NCI-H1048 (cell line): Measurements from ENCODE around the gene ADGRL1.

Source experiments
- DNase-seq: peaks from one replicate; lab custom pipeline; 2025; lab: John Stamatoyannopoulos, UW

The ADGRL1 gene

DNA sequence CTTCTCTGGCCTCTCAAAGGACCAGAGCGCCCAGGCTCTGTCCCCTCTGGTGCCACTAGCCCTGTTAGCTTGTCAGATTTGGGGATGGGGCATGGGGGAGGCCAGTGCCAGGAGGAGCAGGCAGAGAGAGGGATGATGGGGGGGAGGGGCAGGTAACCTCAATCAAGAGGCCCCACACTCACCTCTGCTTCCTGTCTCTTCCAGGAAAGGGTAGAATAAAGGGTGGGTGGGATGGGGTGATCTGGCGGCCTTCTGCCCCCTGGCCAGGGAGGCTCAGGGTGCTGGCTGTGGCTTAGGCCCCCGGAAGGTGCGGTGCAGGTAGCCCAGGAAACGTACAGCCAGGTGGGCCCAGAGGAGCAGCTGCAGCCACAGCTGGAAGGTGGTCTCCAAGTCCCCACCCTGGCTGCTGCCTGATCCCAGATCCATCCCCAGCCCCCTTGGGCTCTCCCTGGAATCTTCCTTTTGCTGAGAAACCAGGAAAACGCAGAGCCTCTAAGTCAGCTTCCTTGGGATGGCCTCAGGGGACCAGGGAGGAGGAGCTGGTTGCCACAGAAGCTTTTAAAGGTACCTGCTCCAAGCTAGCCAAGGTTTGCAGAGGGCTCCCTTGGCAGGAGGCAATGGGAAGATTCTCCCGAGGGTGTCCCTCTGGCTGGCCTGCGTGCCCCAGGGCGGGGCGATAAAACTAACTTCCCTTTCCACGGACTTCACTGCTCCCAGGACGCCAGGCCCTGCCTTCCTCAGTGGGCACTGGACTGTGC, 93.7 kb downstream of the ADGRL1 start:
- DNase-seq: no peak

DNA sequence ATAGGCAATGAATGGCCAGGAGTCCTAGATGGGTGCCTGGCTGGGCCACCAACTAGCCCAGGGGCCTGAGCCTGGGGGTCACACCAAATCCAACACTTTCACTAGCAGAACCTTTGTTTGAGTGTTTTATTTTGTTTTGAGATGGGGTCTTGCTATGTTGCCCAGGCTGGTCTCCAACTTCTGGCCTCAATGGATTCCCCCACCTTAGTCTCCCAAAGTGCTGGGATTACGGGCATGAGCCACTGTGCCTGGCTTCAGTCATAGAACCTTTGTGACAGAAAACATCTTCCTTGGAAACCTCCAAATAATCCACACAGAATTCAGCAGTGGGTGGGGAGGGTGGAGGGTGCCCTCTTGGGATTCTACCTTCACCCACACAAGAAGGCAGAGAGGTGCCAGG, 94.5 kb downstream of the ADGRL1 start:
- no peak for DNase-seq

DNA sequence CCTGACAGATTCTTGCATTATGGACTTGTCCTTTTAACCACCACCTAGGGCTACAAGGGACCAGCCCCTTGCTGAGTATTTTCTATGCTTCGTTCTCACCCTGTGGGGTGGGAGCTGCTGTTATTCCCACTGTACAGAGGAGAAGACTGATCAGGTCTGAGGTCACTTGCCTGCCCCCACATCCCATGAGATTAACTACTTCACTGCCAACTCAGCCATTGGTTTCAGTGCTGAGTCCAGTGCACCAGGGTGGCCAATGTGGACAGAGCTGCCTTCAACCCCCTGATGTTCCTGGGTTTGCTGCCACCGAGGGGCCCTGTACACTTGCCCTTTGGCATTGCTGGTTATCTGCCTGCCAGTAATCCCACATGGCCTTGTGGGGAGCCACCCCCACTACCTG, 95.3 kb downstream of the ADGRL1 start:
- no peak for DNase-seq

DNA sequence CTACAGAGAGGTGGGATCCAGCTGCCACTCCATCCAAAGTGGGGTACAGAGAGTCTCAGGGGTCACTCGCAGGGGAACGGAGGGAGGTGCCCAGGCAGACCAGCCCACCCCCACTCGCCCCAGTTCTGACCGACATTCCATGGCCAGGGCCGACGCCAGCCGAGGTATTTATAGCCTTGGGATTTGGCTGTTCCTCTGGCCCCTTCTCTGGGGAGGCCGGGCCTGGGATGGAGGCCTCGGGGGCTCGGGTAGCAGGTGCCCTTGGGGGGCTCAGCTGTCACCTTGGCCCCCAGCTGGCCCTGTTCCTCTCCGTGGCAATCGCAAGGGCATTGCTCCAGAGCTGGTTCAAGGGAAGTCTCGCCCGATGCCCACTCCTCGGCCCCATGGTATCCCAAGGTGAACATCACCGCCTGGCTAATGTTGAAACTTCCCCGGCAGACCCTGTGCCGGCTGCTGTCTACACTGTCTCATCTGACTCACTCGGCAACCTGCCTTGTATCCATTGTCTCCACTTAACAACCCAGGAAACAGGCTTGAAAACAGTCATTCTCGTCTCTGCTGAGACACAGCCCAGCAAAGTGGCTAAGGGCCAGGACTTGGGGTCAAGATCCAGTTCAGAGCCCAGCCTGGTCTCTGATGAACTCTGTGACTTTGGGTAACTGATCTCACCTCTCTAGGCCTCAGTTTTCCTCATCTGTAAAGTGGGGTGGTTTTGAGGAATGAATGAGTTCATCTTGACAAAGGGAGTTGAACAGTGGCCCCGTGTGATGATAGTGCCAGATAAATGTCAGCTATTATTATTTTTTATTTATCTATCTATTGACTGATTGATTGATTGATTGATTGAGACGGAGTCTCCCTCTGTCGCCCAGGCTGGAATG, 98.1 kb downstream of the ADGRL1 start:
- no peak for DNase-seq

DNA sequence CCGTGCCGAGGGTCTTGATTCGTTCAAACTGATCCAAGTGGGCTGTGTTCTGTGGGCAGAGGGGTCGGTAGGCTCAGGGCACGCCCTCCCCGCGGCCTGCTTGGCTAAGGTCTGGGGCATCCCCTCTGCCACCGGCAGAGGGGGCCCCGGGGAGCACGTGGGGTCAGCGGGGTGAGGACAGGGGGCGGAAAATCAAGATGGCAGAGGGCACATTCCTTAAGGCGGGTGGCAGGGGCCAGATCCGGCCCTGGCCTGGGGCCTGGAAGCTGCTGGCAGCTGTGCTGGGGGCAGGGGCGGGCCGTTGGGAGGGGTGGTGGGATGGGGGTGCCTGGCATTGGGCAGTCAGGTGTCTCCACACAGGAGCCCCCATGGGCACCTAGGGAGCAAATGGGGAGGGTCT, 99.1 kb downstream of the ADGRL1 start:
- DNase-seq: no peak

DNA sequence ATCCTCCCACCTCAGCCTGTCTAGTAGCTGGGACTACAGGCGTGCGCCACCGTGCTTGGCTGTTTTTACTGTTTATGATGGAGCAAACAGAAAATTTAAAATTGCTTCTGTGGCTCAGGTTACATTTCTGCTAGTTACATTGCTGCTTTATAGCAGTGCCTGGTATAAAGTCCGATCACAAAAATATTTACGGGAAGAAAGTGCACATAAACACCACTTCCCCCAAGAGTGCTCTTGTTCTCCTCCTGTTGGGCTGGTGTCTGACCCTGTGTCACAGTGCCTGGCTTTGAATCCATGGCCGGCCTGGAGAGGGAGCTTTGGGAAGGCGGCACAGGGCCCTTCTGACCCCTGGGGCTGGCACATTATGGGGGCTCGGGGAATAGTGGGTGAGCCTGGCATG, 100.3 kb downstream of the ADGRL1 start:
- DNase-seq: no peak

DNA sequence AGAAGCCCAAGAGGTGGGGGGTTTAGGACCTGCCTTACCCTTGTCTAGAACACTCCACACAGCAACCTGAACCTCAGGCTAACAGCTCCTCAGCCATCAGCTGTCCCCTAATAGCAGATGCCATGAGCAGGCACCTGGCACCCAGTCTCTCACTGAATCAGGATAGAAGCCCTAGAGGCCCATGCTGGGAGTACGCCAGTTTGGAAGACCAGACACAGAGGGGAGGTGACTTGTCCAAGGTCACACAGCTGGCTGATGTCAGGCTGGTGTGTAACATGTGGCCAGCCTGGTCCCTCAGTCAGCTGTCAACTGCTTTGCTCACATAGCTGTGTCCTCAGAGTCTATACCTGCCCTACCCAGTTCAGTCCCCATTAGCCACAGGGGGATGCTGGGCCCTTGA, 102.7 kb downstream of the ADGRL1 start:
- DNase-seq: no peak

DNA sequence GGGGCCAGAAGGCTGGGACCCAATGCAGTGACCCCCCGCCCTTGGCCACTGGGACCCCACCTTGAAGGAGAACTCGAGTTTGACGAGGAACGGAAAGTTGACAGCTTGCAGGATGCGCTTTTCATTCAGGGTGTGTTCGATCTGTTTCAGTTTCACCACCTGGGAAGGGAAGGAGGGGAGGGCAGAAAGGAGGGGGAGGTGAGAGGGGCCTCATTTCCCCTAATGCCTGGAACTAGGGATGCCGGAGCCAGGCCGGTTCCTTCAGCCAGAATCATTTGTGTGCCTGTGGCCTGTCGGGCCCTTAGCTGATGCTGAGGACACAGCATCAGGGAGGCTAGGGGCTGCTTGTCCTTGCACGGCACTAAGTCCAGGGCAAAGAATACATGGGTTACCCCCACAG, 103.2 kb downstream of the ADGRL1 start:
- DNase-seq: no peak

DNA sequence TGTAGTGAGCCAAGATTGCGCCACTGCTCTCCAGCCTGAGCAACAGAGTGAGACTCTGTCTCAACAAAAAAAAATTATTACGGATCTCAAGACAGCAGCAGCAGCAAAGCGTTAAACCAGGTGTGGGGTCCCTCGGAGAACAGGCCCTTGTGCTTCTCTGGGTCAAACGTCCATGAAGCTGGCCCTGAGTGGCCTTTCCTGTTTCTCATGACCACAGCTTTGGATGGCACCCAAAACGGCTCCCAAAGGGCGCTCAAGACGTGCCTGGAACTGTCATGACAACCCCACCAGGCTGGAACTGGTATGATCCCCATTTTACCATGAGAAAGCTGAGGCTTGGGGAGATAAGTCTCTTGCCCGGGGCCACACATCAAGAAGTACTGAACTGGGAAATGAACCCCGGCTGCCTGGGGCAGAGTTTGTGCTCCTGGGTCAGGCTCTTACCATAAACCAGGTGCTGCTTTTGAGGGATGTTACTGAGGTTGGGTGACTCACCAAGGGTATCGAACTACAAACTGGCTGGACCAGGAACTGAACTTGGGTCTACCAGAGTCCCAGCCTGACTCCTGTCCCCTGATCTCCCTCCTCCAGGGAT, 103.8 kb downstream of the ADGRL1 start:
- no peak for DNase-seq

DNA sequence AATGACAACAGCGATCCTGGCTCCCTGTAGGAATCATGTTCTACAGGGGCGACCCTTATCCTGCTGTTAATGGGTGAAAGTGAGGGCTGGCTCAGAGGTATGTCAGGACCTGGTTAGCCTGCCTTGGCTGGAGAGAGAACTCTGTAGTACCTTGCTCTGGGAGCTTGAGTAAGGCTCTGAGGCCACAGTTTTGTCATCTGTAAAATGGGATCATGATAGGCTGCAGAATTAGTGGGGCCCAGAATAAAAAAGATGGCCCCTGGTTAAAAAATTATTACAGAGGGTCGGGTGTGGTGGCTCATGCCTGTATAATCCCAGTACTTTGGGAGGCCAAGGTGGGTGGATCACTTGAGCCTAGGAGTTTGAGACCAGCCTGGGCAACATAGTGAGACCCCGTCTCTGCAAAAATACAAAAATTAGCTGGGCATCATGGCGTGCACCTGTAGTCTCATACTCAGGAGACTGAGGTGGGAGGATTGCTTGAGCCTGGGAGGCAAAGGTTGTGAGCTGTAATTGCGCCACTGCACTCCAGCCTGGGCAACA, 104.9 kb downstream of the ADGRL1 start:
- DNase-seq: no peak
